ENCODE results near the gene INSYN1.

INSYN1 gene

DNA sequence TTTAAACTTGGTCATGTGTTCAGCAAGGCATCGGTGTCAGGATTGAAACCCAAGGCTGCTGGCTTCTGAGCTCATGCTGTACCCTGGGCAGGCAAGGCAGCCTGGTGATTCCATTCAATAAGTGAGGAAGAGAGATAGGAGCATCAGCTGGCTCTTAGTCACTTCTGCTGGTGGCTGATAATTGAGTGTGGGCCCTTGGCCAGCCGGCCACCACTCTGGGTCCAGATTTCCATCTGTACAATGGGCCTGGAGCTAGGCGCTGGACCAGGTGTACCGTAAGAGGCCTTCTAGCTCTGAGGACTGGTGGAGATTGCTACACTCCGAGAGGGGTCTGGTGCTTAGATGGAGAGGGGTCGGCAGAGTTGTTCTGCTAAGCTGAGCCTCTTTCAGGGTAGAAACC, 64.7 kb downstream of the INSYN1 start:
- H3K4me3 ChIP-seq (ENCODE audit: low read depth, low read length): no peak overlapping the region
- peak; percentile 35 for DNase-seq (ENCODE audit: low read depth)
- TF ChIP-seq CTCF (conservative IDR thresholded peaks at IDR 0.05; ENCODE audit: low read depth, low read length): no peak

GRCh38 chr15:73687351-73687750, 65.8 kb downstream of the INSYN1 start:
- H3K4me3 ChIP-seq (ENCODE audit: low read depth, low read length): no peak overlapping the region
- DNase-seq (ENCODE audit: low read depth): no peak
- no peak for TF ChIP-seq CTCF (conservative IDR thresholded peaks at IDR 0.05; ENCODE audit: low read depth, low read length)

GRCh38 chr15:73686781-73687256, 66.3 kb downstream of the INSYN1 start:
- TF ChIP-seq CTCF (conservative IDR thresholded peaks at IDR 0.05; ENCODE audit: low read depth, low read length): no peak
- no peak overlapping the region for H3K4me3 ChIP-seq (ENCODE audit: low read depth, low read length)
- DNase-seq (ENCODE audit: low read depth): peak; percentile 85

DNA sequence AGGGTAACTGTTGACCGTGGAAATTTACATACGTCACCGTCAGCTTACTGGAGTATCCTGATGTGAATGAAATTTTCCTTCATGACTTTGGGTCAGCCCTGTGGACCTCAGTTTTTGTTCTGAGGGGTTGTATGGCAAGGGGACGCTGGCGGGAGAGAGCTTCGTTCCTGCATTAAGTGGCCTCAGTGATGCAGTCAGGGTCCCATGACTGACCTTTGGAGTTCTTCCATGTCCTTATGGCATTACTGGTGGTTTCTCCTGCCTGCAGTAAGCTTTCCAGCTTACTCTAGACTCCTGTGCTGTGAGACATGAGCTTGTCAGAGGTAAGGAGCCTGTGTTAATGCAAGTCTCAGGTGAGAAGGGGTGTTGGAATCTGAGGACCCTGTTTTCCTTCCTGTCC, 67.2 kb downstream of the INSYN1 start:
- peak overlapping the region; percentile 78 for H3K4me3 ChIP-seq (ENCODE audit: low read depth, low read length)
- DNase-seq (ENCODE audit: low read depth): peak; percentile 19
- no peak for TF ChIP-seq CTCF (conservative IDR thresholded peaks at IDR 0.05; ENCODE audit: low read depth, low read length)
